ENCODE results near the gene FRAS1. TPM values are rescaled to one million over a fixed set of nuclear protein-coding genes. Genes with fewer than 3 reads are reported as not detected.
"Not testable (repeated sequence)": the region's sequence is repeated elsewhere in the genome, so short reads cannot be mapped to it uniquely, and the experiment has no call there.

FRAS1 gene
- total and polyA plus RNA-seq, 5 experiments from 2014 or later, result 0.02 to 0.06 TPM; not detected in 3

DNA sequence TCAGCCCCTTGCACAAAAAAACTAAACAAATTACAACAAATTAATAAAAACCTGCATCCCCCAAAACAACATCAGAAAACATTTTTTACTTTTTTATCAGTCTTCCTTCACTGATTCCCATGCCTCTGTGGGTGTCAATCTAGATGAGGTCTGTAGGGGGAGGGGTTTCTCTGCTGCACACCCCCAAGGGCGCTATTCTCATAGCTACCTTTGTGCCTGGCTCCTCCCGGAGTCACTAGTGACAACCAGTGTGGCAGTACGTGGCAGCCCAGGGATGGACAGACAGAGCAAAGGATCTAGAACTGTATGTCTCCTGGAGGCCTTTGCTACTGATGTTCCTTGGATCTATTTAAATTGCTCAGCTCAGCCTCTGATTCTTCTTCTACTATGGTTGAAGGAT, 266.3 kb downstream of the FRAS1 start:
- Mint-ChIP-seq H3K27me3 (peaks cover 0 to 19% (median 7%) of the 10 kb centered on the region in 5 donors), H3K4me1 (peaks cover 0 to 6% (median 3%) of the 10 kb centered on the region in 4 donors), H3K9me3 (no peaks in the 10 kb centered on the region), H3K36me3 (no peaks in the 10 kb centered on the region), H3K4me3 (no peak overlapping the region), H3K27ac (no peak overlapping the region)
- POLR2A ChIA-PET, result no interaction called here
- ATAC-seq, result no peak
- no peak for DNase-seq

DNA sequence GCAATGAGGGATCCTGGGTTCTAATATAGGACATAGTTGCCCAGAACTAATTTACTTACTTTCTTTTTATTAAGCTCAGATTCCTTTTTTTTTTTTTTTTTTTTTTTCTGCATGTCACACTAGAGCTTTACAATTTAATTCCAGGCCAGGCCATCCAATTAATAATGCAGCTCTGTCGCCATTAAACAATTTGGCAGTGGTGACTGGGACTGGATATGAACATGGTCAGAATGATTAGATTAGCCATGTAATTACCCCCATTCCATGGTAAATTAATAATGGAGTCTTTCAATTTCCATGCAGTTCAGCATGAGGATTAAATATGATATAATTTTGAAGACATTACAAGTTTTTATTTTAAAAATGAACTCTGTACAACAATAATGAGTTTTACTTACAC, 267.5 kb downstream of the FRAS1 start:
- Mint-ChIP-seq H3K9me3 (no peaks in the 10 kb centered on the region), H3K4me1 (peaks cover 0 to 6% (median 3%) of the 10 kb centered on the region in 4 donors), H3K27ac (no peak overlapping the region), H3K4me3 (no peak overlapping the region), H3K36me3 (no peaks in the 10 kb centered on the region), H3K27me3 (peaks cover 0 to 12% (median 5%) of the 10 kb centered on the region in 5 donors)
- no peak for DNase-seq
- POLR2A ChIA-PET, result no interaction called here
- no peak for ATAC-seq

DNA sequence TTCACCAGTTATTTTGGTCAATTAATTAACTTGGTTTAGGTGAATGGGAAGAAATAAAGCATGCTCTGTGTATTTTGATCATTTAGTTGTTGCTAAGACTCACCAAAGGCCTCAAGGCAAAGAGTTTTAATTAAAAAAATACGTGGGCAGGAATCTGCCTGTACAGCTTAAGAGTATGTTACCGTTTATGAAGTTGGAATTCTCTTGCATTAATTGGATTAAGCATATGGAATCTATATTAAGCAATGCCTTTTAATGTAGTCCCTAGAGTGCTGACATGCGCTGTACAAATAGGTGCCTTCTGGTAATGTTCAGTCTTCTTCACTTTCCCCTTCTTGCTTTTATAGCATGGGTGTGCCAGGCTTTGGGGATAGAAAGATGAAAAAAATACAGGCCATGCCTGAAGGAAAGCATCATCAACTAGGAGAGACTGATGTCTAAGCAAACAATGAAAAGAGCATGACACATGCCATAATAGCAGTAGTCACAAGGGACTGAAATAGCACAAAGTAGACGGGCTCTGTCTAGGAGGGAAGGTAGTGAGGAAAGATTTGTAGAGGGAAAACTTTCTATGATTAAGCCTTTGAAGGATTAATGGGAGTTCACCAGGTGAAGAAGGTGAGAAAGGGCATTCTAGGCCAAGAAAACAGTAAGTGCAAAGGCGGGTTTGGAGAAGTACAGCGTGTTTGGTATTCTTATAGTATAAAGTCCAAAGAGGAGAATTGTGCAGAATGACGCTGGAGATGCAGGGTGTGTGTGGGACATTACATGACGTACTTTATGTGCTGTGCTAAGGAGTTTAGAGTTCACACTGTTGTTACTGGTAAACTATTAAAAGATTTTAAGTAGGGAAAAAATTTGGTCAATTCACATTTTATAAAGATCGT, 268.4 kb downstream of the FRAS1 start:
- no peaks in the 10 kb centered on the region for H3K36me3 Mint-ChIP-seq
- POLR2A ChIA-PET, result no interaction called here
- H3K4me1 Mint-ChIP-seq, result peaks cover 0 to 3% (median 1%) of the 10 kb centered on the region in 4 donors
- H3K27me3 Mint-ChIP-seq, result peaks cover 0 to 6% (median 3%) of the 10 kb centered on the region in 5 donors
- no peaks in the 10 kb centered on the region for H3K9me3 Mint-ChIP-seq
- ATAC-seq (no peak), DNase-seq (no peak)
- H3K27ac Mint-ChIP-seq, result no peak overlapping the region
- no peak overlapping the region for H3K4me3 Mint-ChIP-seq

- H3K27me3 Mint-ChIP-seq, H3K4me1 Mint-ChIP-seq, ATAC-seq, DNase-seq, H3K27ac Mint-ChIP-seq, H3K4me3 Mint-ChIP-seq, H3K9me3 Mint-ChIP-seq, POLR2A ChIA-PET, H3K36me3 Mint-ChIP-seq: not testable (repeated sequence)
Observed at GRCh38 chr4:78328591-78328990, 271.5 kb downstream of the FRAS1 start.

DNA sequence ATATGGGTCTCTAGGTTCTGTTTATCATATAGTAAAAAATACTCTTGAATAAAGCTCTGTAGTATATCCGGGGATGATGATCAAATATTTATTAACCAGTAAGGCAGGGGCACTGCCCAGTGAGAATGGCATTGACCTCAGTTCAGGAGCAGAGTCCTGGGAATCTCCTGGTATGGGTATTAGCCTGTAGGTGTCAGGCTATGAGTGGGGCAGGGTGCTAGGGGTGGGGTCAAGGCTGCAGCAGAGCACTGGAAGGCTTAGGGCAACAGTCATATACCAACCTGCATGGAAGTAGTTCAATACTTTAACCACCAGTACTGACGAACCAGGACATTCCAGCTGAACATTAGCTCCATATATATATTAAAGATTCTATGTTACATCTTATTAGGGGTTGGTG, 274.1 kb downstream of the FRAS1 start:
- no peak overlapping the region for H3K4me3 Mint-ChIP-seq
- DNase-seq (no peak), ATAC-seq (no peak)
- no peaks in the 10 kb centered on the region for H3K9me3 Mint-ChIP-seq
- no peak overlapping the region for H3K27ac Mint-ChIP-seq
- H3K4me1 Mint-ChIP-seq, result no peaks in the 10 kb centered on the region
- H3K36me3 Mint-ChIP-seq, result no peaks in the 10 kb centered on the region
- peaks cover 0 to 3% (median 0%) of the 10 kb centered on the region in 5 donors for H3K27me3 Mint-ChIP-seq
- POLR2A ChIA-PET, result no interaction called here

GRCh38 chr4:78331965-78332364, 274.8 kb downstream of the FRAS1 start:
- Mint-ChIP-seq H3K36me3 (no peaks in the 10 kb centered on the region), H3K27ac (no peak overlapping the region), H3K9me3 (no peaks in the 10 kb centered on the region), H3K27me3 (peaks cover 0 to 3% (median 0%) of the 10 kb centered on the region in 5 donors), H3K4me3 (no peak overlapping the region), H3K4me1 (no peaks in the 10 kb centered on the region)
- no peak for ATAC-seq
- POLR2A ChIA-PET, result no interaction called here
- no peak for DNase-seq

GRCh38 chr4:78332976-78333375, 275.9 kb downstream of the FRAS1 start:
- no peak for ATAC-seq
- H3K36me3 Mint-ChIP-seq, result no peaks in the 10 kb centered on the region
- no peaks in the 10 kb centered on the region for H3K4me1 Mint-ChIP-seq
- H3K27ac Mint-ChIP-seq, result no peak overlapping the region
- no peak overlapping the region for H3K4me3 Mint-ChIP-seq
- no peaks in the 10 kb centered on the region for H3K9me3 Mint-ChIP-seq
- H3K27me3 Mint-ChIP-seq, result peaks cover 0 to 3% (median 0%) of the 10 kb centered on the region in 5 donors
- POLR2A ChIA-PET, result no interaction called here
- DNase-seq, result no peak

DNA sequence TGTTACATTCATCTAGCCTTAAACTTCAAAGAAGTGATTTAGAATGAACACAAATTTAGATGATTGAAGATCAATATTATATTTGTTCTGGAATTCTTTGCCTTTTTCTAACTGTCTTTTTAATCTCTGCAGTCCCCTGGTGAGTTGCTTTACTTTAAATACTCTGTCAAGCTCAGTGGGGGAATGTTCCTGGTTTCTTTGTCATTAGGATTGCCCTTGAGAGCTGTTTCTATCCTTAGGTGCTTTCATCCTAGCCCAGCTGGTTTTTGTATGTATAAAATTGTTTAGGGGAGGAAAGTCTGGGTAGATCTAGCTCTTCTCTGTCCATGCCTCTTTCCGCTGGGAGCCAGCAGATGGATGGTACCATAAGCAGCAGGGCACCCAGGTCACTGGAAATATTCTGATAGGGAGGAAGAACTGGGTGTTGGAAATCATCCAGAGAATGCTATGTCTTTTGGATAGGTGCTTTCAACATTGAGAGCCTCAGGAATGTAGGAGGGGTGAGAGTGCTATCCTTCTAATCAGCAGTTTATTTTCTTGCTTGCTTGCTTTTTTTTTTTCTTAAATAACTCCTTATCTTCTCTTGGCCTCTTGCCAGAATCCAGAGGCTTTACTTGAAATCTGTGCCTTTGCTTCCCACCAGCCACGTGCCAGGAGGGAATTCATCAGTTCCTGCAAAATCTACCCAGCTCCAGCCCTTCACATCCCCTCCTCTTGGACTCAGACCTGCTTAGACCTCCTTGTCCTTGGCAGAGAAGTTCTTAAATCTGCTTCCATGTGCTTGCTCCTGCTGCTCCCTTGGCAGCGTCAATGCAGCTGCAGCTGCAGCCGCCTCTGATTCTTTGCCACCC, 279.2 kb downstream of the FRAS1 start:
- no peak overlapping the region for H3K27ac Mint-ChIP-seq
- no peak for ATAC-seq
- H3K4me1 Mint-ChIP-seq, result no peaks in the 10 kb centered on the region
- H3K9me3 Mint-ChIP-seq, result no peaks in the 10 kb centered on the region
- POLR2A ChIA-PET, result no interaction called here
- peaks cover 0 to 21% (median 7%) of the 10 kb centered on the region in 5 donors for H3K27me3 Mint-ChIP-seq
- no peaks in the 10 kb centered on the region for H3K36me3 Mint-ChIP-seq
- DNase-seq, result no peak
- H3K4me3 Mint-ChIP-seq, result no peak overlapping the region

DNA sequence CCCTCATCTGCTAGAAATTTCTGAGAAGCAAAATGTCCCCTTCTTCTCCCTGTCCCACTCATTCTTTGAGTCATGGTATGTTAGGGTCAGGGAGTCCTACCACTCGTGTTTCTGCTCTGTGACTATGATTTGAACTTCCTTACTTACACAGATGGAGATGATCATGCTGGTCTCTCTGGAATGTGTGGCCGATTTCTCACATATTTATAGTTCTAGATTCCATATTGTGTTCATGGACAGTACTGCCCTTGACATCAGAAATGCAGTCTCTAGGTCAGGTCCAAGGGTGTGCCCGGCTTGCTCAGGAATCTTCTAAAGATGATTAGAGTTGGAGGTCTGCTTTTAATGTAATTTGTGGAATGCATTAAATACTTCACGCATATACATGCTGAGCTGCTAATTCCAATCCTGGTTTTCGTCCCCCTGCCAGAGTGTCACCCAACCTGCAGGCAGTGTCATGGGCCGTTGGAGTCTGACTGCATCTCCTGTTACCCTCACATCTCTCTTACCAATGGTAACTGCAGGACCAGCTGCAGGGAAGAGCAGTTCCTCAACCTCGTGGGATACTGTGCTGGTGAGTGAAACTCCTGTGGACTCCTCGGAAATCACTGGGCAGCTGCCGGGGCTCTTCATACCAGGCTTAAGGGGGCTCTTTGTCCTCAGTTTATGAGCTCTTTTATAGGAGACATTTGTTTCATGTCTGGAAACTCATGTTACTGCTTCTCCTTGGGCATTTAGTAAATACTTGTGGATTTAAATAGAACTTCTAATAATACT, 280.3 kb downstream of the FRAS1 start:
- no peaks in the 10 kb centered on the region for H3K4me1 Mint-ChIP-seq
- H3K36me3 Mint-ChIP-seq, result no peaks in the 10 kb centered on the region
- DNase-seq (no peak), ATAC-seq (no peak)
- H3K27me3 Mint-ChIP-seq, result peaks cover 2 to 24% (median 7%) of the 10 kb centered on the region in 5 donors
- POLR2A ChIA-PET, result no interaction called here
- H3K9me3 Mint-ChIP-seq, result no peaks in the 10 kb centered on the region
- H3K4me3 Mint-ChIP-seq, result no peak overlapping the region
- no peak overlapping the region for H3K27ac Mint-ChIP-seq

- ATAC-seq (no peak), DNase-seq (no peak)
- H3K27ac Mint-ChIP-seq, result no peak overlapping the region
- H3K4me3 Mint-ChIP-seq, result no peak overlapping the region
- no peaks in the 10 kb centered on the region for H3K9me3 Mint-ChIP-seq
- H3K4me1 Mint-ChIP-seq, result no peaks in the 10 kb centered on the region
- POLR2A ChIA-PET, result no interaction called here
- no peaks in the 10 kb centered on the region for H3K36me3 Mint-ChIP-seq
- peaks cover 2 to 24% (median 11%) of the 10 kb centered on the region in 5 donors for H3K27me3 Mint-ChIP-seq
Observed at GRCh38 chr4:78342125-78342524, 285.0 kb downstream of the FRAS1 start.

- POLR2A ChIA-PET, result no interaction called here
- no peaks in the 10 kb centered on the region for H3K4me1 Mint-ChIP-seq
- DNase-seq, result no peak
- H3K27ac Mint-ChIP-seq, result no peak overlapping the region
- ATAC-seq, result no peak
- H3K4me3 Mint-ChIP-seq, result no peak overlapping the region
- peaks cover 2 to 19% (median 11%) of the 10 kb centered on the region in 5 donors for H3K27me3 Mint-ChIP-seq
- no peaks in the 10 kb centered on the region for H3K9me3 Mint-ChIP-seq
- H3K36me3 Mint-ChIP-seq, result no peaks in the 10 kb centered on the region
Observed at GRCh38 chr4:78343682-78344081, 286.6 kb downstream of the FRAS1 start.

DNA sequence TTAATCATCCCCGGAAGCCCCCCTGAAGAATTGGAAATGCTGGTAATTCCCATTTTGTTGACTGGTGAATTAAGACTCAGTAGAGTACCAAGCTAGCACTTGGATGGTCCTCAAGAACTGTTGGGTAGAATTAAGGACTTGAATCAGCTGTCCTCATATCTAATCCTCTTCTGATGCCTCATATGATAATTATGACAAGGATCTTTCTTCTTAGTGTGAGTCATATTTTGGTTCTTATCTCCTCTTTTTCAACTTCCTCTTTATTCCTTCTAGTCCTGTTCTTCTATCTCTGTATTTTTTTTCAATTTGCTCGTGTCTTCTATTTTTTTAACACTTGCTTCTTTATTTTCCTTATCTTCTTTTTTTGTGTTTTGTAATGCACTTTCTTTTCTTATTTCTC, 288.1 kb downstream of the FRAS1 start:
- DNase-seq (no peak), ATAC-seq (no peak)
- no peak overlapping the region for H3K4me3 Mint-ChIP-seq
- H3K27me3 Mint-ChIP-seq, result peaks cover 2 to 11% (median 7%) of the 10 kb centered on the region in 5 donors
- POLR2A ChIA-PET, result no interaction called here
- no peaks in the 10 kb centered on the region for H3K4me1 Mint-ChIP-seq
- H3K36me3 Mint-ChIP-seq, result no peaks in the 10 kb centered on the region
- no peak overlapping the region for H3K27ac Mint-ChIP-seq
- H3K9me3 Mint-ChIP-seq, result no peaks in the 10 kb centered on the region

- H3K4me3 Mint-ChIP-seq, result no peak overlapping the region
- POLR2A ChIA-PET, result no interaction called here
- H3K9me3 Mint-ChIP-seq, result no peaks in the 10 kb centered on the region
- peaks cover 0 to 6% (median 3%) of the 10 kb centered on the region in 5 donors for H3K27me3 Mint-ChIP-seq
- DNase-seq (no peak), ATAC-seq (no peak)
- no peak overlapping the region for H3K27ac Mint-ChIP-seq
- no peaks in the 10 kb centered on the region for H3K4me1 Mint-ChIP-seq
- no peaks in the 10 kb centered on the region for H3K36me3 Mint-ChIP-seq
Observed at GRCh38 chr4:78346222-78346621, 289.1 kb downstream of the FRAS1 start.

All from naive thymus-derived CD8-positive, alpha-beta T cell (primary cell).